Measurements from ENCODE around the gene UGCG.
"Not testable (repeated sequence)": the region's sequence is repeated elsewhere in the genome, so short reads cannot be mapped to it uniquely, and the experiment has no call there.

The UGCG gene

GRCh38 chr9:111895996-111896941 is at the start of gene UGCG:
Gene UGCG, plus strand, starts transcription at chr9:111896814. Its CDS starts 402 bp downstream, at chr9:111897216.
- DNase-seq: peak; percentile 86

GRCh38 chr9:111851553-111851952 is 45.1 kb upstream of the UGCG start:
- no peak for DNase-seq

GRCh38 chr9:111852291-111852690 is 44.3 kb upstream of the UGCG start:
- no peak for DNase-seq

GRCh38 chr9:111853450-111853827 is 43.2 kb upstream of the UGCG start:
- DNase-seq: no peak

GRCh38 chr9:111854799-111855198 is 41.8 kb upstream of the UGCG start:
- DNase-seq: no peak

GRCh38 chr9:111857555-111858211 is 38.9 kb upstream of the UGCG start:
- no peak for DNase-seq

GRCh38 chr9:111860443-111860842 is 36.2 kb upstream of the UGCG start:
- no peak for DNase-seq

- DNase-seq: no peak
Measured at GRCh38 chr9:111863636-111864035, 33.0 kb upstream of the UGCG start.

- no peak for DNase-seq
Measured at GRCh38 chr9:111866976-111867375, 29.6 kb upstream of the UGCG start.

- no peak for DNase-seq
Measured at GRCh38 chr9:111868475-111868874, 28.1 kb upstream of the UGCG start.

GRCh38 chr9:111870774-111871498 is 25.7 kb upstream of the UGCG start:
- no peak for DNase-seq

GRCh38 chr9:111871499-111871855 is 25.1 kb upstream of the UGCG start:
- DNase-seq: no peak

- DNase-seq: no peak
Measured at GRCh38 chr9:111872886-111873285, 23.7 kb upstream of the UGCG start.

- no peak for DNase-seq
Measured at GRCh38 chr9:111873901-111874300, 22.7 kb upstream of the UGCG start.

GRCh38 chr9:111874500-111874899 is 22.1 kb upstream of the UGCG start:
- DNase-seq: no peak

- DNase-seq: not testable (repeated sequence)
Measured at GRCh38 chr9:111875291-111875690, 21.3 kb upstream of the UGCG start.

GRCh38 chr9:111875691-111876090 is 20.9 kb upstream of the UGCG start:
- not testable (repeated sequence) for DNase-seq

- no peak for DNase-seq
Measured at GRCh38 chr9:111876179-111876578, 20.4 kb upstream of the UGCG start.

GRCh38 chr9:111877420-111877819 is 19.2 kb upstream of the UGCG start:
- no peak for DNase-seq

- DNase-seq: no peak
Measured at GRCh38 chr9:111878946-111879345, 17.7 kb upstream of the UGCG start.

- no peak for DNase-seq
Measured at GRCh38 chr9:111886983-111887718, 9.5 kb upstream of the UGCG start.

- DNase-seq: no peak
Measured at GRCh38 chr9:111890334-111890733, 6.3 kb upstream of the UGCG start.

- DNase-seq: not testable (repeated sequence)
Measured at GRCh38 chr9:111890867-111891266, 5.7 kb upstream of the UGCG start.
